K562 (cell line): ENCODE results near the gene GMPR2. TPM values are rescaled to one million over a fixed set of nuclear protein-coding genes. Genes with fewer than 3 reads are reported as not detected.

Source experiments
- ATAC-seq: fragments of 200-7000 bp; cut with Tn5 transposase; 3 replicates; pipeline ENCODE4 v1.9.1; 2020; ENCODE audit warnings: moderate library complexity
- BruUV-seq: library from RNA; stranded (reverse); fragments of 400-500 nt; replicated peaks from 2 replicates; lab custom pipeline; 2021; lab: Mats Ljungman, UMichigan
- CTCF ChIA-PET: fragments of 300-600 bp; formaldehyde crosslinking; extraction: SDS; loops from one replicate; lab custom pipeline; 2021; ENCODE audit warnings: low intra/inter-chr PET ratio; lab: Yijun Ruan, JAX
- POLR2A ChIA-PET: fragments of 300-600, 350-650 bp; sonication (Branson Sonifier 250); formaldehyde crosslinking; extraction: SDS; loops from one replicate; lab custom pipeline; 2021; ENCODE audit warnings: antibody characterized with exemption, inconsistent platforms; lab: Yijun Ruan, JAX
- DNase-seq, 4 experiments: peaks; one replicate each; pipeline versions ENCODE4 v3.0.0 to v3.0.0-alpha.2; 2011 to 2018; ENCODE audit warnings: low spot score in 3 of 4, mixed read lengths in 3 of 4; ENCODE audit errors: extremely low read depth in 1 of 4
- FAIRE-seq: peaks from 2 replicates; lab custom pipeline; 2011; peaks lifted over from hg19 to GRCh38; lab: Jason Lieb, UNC
- H2AFZ ChIP-seq: 2 replicates; pipeline ENCODE4 v1.6.0; 2011; ENCODE audit warnings: low read depth, low read length, control low read depth, inconsistent platforms
- H3K27ac ChIP-seq: fragments of 200-600 bp; 3 replicates; pipeline ENCODE4 v1.8.0; 2011; ENCODE audit warnings: low read depth, mild to moderate bottlenecking, control low read depth, inconsistent platforms, low read length, moderate library complexity, mixed read lengths; ENCODE audit errors: extremely low read depth
- H3K27me3 ChIP-seq, 2 experiments: fragments of 300-600 bp in 1 of 2; 2 replicates in 1 of 2; 3 replicates in 1 of 2; pipeline versions ENCODE4 v1.6.0 to v1.8.0; 2011; ENCODE audit warnings: inconsistent platforms in 2 of 2, low read length in 2 of 2, mild to moderate bottlenecking in 1 of 2, mixed read lengths in 1 of 2, moderate library complexity in 1 of 2; ENCODE audit not compliant: control insufficient read depth in 2 of 2, insufficient read depth in 2 of 2
- H3K36me3 ChIP-seq: fragments of 300-600 bp; 3 replicates; pipeline ENCODE4 v1.8.0; 2011; ENCODE audit warnings: mild to moderate bottlenecking, low read length, inconsistent platforms; ENCODE audit not compliant: control insufficient read depth, insufficient read depth
- H3K4me1 ChIP-seq, 2 experiments: fragments of 200-600 bp in 1 of 2; replicated peaks in 1 of 2; 2 replicates in 1 of 2; 3 replicates in 1 of 2; pipeline versions ENCODE4 v1.5.1 to v1.8.0; 2011; ENCODE audit warnings: inconsistent platforms in 2 of 2, low read length in 2 of 2, mild to moderate bottlenecking in 1 of 2, mixed read lengths in 1 of 2, moderate library complexity in 1 of 2; ENCODE audit not compliant: control insufficient read depth in 2 of 2, insufficient read depth in 2 of 2
- H3K4me2 ChIP-seq: 2 replicates; pipeline ENCODE4 v1.6.1; 2011; ENCODE audit warnings: low read length, control low read depth, inconsistent platforms, mixed read lengths; ENCODE audit not compliant: insufficient read depth
- H3K4me3 ChIP-seq: fragments of 200-600 bp; sonication (generic), shearing (Covaris generic); 2 replicates; pipeline ENCODE4 v1.5.1; 2016; ENCODE audit warnings: control low read depth, inconsistent platforms
- H3K79me2 ChIP-seq: fragments of 200-600 bp; 3 replicates; pipeline ENCODE4 v1.8.0; 2011; ENCODE audit warnings: low read length, inconsistent platforms; ENCODE audit not compliant: control insufficient read depth, insufficient read depth
- H3K9ac ChIP-seq, 2 experiments: 2 replicates each; pipeline versions ENCODE4 v1.6.0 to v1.6.1; 2011; ENCODE audit warnings: low read depth in 2 of 2, low read length in 2 of 2, control low read depth in 1 of 2, inconsistent platforms in 1 of 2, mild to moderate bottlenecking in 1 of 2, mixed read lengths in 1 of 2; ENCODE audit not compliant: insufficient read depth in 1 of 2
- H3K9me1 ChIP-seq: one replicate; pipeline ENCODE4 v1.6.0; 2011; ENCODE audit warnings: inconsistent platforms, mild to moderate bottlenecking, low read length, moderate library complexity; ENCODE audit not compliant: control insufficient read depth, insufficient read depth
- H3K9me3 ChIP-seq: replicated peaks from 2 replicates; pipeline ENCODE4 v1.5.1; 2011; ENCODE audit warnings: low read depth, low read length, inconsistent platforms; ENCODE audit not compliant: control insufficient read depth, insufficient read depth
- H4K20me1 ChIP-seq: replicated peaks from 2 replicates; pipeline ENCODE4 v1.6.1; 2011; ENCODE audit warnings: low read length, inconsistent platforms, mixed read lengths; ENCODE audit not compliant: control insufficient read depth, insufficient read depth
- ARID3A ChIP-seq: IDR thresholded peaks from 2 replicates; pipeline ENCODE4 v1.6.1; 2012; ENCODE audit warnings: low read depth, low read length, improper control_type of control experiment, borderline replicate concordance
- HLTF ChIP-seq: fragments of 450-650 bp; IDR thresholded peaks from 2 replicates; pipeline ENCODE4 v1.6.1; 2016
- PHB ChIP-seq: fragments of 250-450 bp; sonication (Bioruptor Pico); IDR thresholded peaks from 2 replicates; pipeline ENCODE4 v1.5.0; 2021
- SMARCA5 ChIP-seq: fragments of 450-650 bp; IDR thresholded peaks from 2 replicates; pipeline ENCODE4 v1.6.1; 2016
- SRSF7 ChIP-seq: fragments of 200-400 bp; formaldehyde crosslinking; optimal IDR thresholded peaks from 2 replicates; pipeline ENCODE3; 2017; ENCODE audit warnings: mild to moderate bottlenecking, low read depth, low read length
- VEZF1 ChIP-seq: fragments of 200-800 bp; sonication (Bioruptor generic); IDR thresholded peaks from 2 replicates; pipeline ENCODE4 v1.6.1; 2017; ENCODE audit warnings: missing genetic modification characterization, missing compliant biosample characterization
- WGBS: fragments of 100-300 bp; shearing (Covaris generic); methylation state at CpG from one replicate; pipeline ENCODE4 v1.1.6; 2016; ENCODE audit warnings: low coverage, mixed read lengths; ENCODE audit not compliant: insufficient coverage; ENCODE audit errors: missing lambda C conversion rate; 5-methylcytosine and 5-hydroxymethylcytosine counted together
- in situ Hi-C: fragments of 300-500 bp; cut with MboI; formaldehyde crosslinking; loops from 4 replicates; pipeline ENCODE4 v1.15.0; 2018; ENCODE audit warnings: inconsistent platforms, mixed read lengths
- intact Hi-C: fragments of 100-400 bp; cut with micrococcal nuclease; formaldehyde crosslinking; loops from 2 replicates; pipeline ENCODE4 v1.14.2; 2022
- polyA plus RNA-seq, 8 experiments: library from polyadenylated mRNA; depleted of rRNA in 4 of 8; stranded (reverse) in 5 of 8; unstranded in 3 of 8; fragments of >200 nt; fragmentation: Nextera tagmentation in 2 of 8; fragmentation: Illumina TruSeq in 1 of 8; extraction: Ambion mirVana in 2 of 8; extraction: Trizol in 1 of 8; gene quantifications; 2 replicates each; pipeline versions ENCODE4 v1.2.1 to v1.2.3, GENCODE V29; 2011 to 2014; ENCODE audit warnings: inconsistent platforms in 1 of 8, missing spikeins in 1 of 8
- total RNA-seq, 7 experiments: library from RNA; depleted of rRNA in 6 of 7; stranded (reverse); fragments of >200 nt in 6 of 7; fragmentation: Illumina TruSeq in 2 of 7; extraction: Trizol in 2 of 7; gene quantifications; 2 replicates each; pipeline versions ENCODE4 v1.2.1 to v1.2.3, GENCODE V29; 2011 to 2021; ENCODE audit warnings: low replicate concordance in 1 of 7

GMPR2 gene
- total and polyA plus RNA-seq, 9 of the 15 experiments (the other 6 are each of a cell fraction or from before 2014, with no cell fraction given): 26.4 to 67.4 (median 36.3) TPM

- Histone ChIP-seq H3K4me3 (no peak overlapping the region), H3K36me3 (no peaks in the 10 kb centered on the region), H3K27ac (no peak overlapping the region), H3K9ac (no peak overlapping the region), H3K4me2 (no peak overlapping the region), H3K27me3 (no peaks in the 10 kb centered on the region), H3K9me3 (no peaks in the 10 kb centered on the region), H3K79me2 (no peaks in the 10 kb centered on the region), H2AFZ (no peak overlapping the region), H3K4me1 (peaks cover 12 to 56% of the 10 kb centered on the region in 2 experiments; a peak in 4 of 5 replicates), H4K20me1 (no peaks in the 10 kb centered on the region), H3K9me1 (no peaks in the 10 kb centered on the region)
- ChIA-PET POLR2A (interaction anchor here (0.6 to 1.6 kb wide), 4 partner anchors 8 to 180 kb away, joined by 3 to 4 read pairs (median 4); no protein-coding TSS in a partner anchor), CTCF (no interaction called here)
- DNase-seq (no peak), FAIRE-seq (no peak), ATAC-seq (no peak)
- in situ Hi-C loops (no loop called here), intact Hi-C loops (no loop called here)
- no TSS peak for BruUV-seq
- TF ChIP-seq SMARCA5: no peak
- TF ChIP-seq VEZF1 (CRISPR knock-in tag): no peak
- TF ChIP-seq PHB: no peak
- no peak for TF ChIP-seq HLTF
- no peak for TF ChIP-seq ARID3A
- TF ChIP-seq SRSF7: no peak
- WGBS: 55% methylated on average over 19 of the region's 20 CpGs
Observed at GRCh38 chr14:24261256-24261968, 28.7 kb downstream of the GMPR2 start.
